HG02870 (cell line): Measurements from ENCODE around the gene FOXD2.
"Not testable (repeated sequence)": the region's sequence is repeated elsewhere in the genome, so short reads cannot be mapped to it uniquely, and the experiment has no call there.

Experiments used
- ATAC-seq: cut with Tn5 transposase; IDR thresholded peaks from one replicate; pipeline ENCODE4 v1.9.1; 2021; ENCODE audit warnings: mild to moderate bottlenecking, moderate library complexity; ENCODE audit not compliant: unreplicated experiment

FOXD2 gene

GRCh38 chr1:47439017-47439818 is 1.4 kb downstream of the FOXD2 start:
- ATAC-seq = no peak

GRCh38 chr1:47439819-47440598 is 2.2 kb downstream of the FOXD2 start:
- no peak for ATAC-seq

- no peak for ATAC-seq
Measured at GRCh38 chr1:47440599-47441081, 2.8 kb downstream of the FOXD2 start.

GRCh38 chr1:47441450-47442106 is 3.7 kb downstream of the FOXD2 start:
- no peak for ATAC-seq

GRCh38 chr1:47442202-47442601 is 4.4 kb downstream of the FOXD2 start:
- no peak for ATAC-seq

- no peak for ATAC-seq
Measured at GRCh38 chr1:47442842-47443529, 5.1 kb downstream of the FOXD2 start.

GRCh38 chr1:47443530-47444296 is 5.9 kb downstream of the FOXD2 start:
- no peak for ATAC-seq

GRCh38 chr1:47444297-47444561 is 6.4 kb downstream of the FOXD2 start:
- no peak for ATAC-seq

- ATAC-seq = no peak
Measured at GRCh38 chr1:47444562-47445465, 7.0 kb downstream of the FOXD2 start.

GRCh38 chr1:47445823-47446550 is 8.1 kb downstream of the FOXD2 start:
- ATAC-seq = no peak

- no peak for ATAC-seq
Measured at GRCh38 chr1:47448462-47449222, 10.8 kb downstream of the FOXD2 start.

GRCh38 chr1:47449822-47450552 is 12.1 kb downstream of the FOXD2 start:
- no peak for ATAC-seq

- ATAC-seq = no peak
Measured at GRCh38 chr1:47450606-47451005, 12.8 kb downstream of the FOXD2 start.

GRCh38 chr1:47452426-47452825 is 14.6 kb downstream of the FOXD2 start:
- ATAC-seq = no peak

GRCh38 chr1:47453910-47454309 is 16.1 kb downstream of the FOXD2 start:
- ATAC-seq = not testable (repeated sequence)

GRCh38 chr1:47456250-47456649 is 18.4 kb downstream of the FOXD2 start:
- ATAC-seq = no peak

- ATAC-seq = not testable (repeated sequence)
Measured at GRCh38 chr1:47457547-47457946, 19.7 kb downstream of the FOXD2 start.
